CD4-positive, alpha-beta T cell (primary cell): Measurements from ENCODE around the gene LLGL2. TPM values are rescaled to one million over a fixed set of nuclear protein-coding genes. Genes with fewer than 3 reads are reported as not detected.

Source experiments
- ATAC-seq: fragments of 200-7000 bp; cut with Tn5 transposase; one replicate; pipeline ENCODE4 v1.10.0; 2022; ENCODE audit warnings: mild to moderate bottlenecking; ENCODE audit not compliant: poor library complexity
- CTCF ChIA-PET: fragments of 350-600 bp; sonication (Branson Sonifier 250); formaldehyde crosslinking; loops from one replicate; lab custom pipeline; 2021; ENCODE audit warnings: antibody characterized with exemption, inconsistent platforms; lab: Charles Lee
- POLR2A ChIA-PET: fragments of 350-600 bp; sonication (Branson Sonifier 250); formaldehyde crosslinking; loops from one replicate; lab custom pipeline; 2021; ENCODE audit warnings: antibody characterized with exemption, inconsistent platforms; lab: Charles Lee
- DNase-seq, 14 experiments: peaks; one replicate each; pipeline ENCODE4 v3.0.0-alpha.2; 2013 to 2020; ENCODE audit warnings: mixed read lengths in 2 of 14
- H3K27ac ChIP-seq, 2 donors: one replicate each; pipeline versions ENCODE4 v1.5.1 to v1.7.0; 2013; ENCODE audit warnings: low read length in 2 of 2, low read depth in 1 of 2, mild to moderate bottlenecking in 1 of 2
- H3K27me3 ChIP-seq, 2 experiments: 1 replicate in 1 of 2; 2 replicates in 1 of 2; pipeline versions ENCODE4 v1.6.1 to v1.7.0; 2013; ENCODE audit warnings: low read length in 2 of 2, control low read depth in 1 of 2, mild to moderate bottlenecking in 1 of 2, moderate library complexity in 1 of 2; ENCODE audit not compliant: insufficient read depth in 2 of 2, control insufficient read depth in 1 of 2
- H3K36me3 ChIP-seq: one replicate; pipeline ENCODE4 v1.6.1; 2013; ENCODE audit warnings: low read length, control low read depth; ENCODE audit not compliant: insufficient read depth
- H3K4me1 ChIP-seq: one replicate; pipeline ENCODE4 v1.6.1; 2013; ENCODE audit warnings: low read length, control low read depth; ENCODE audit not compliant: insufficient read depth
- H3K4me3 ChIP-seq: one replicate; pipeline ENCODE4 v1.5.1; 2013; ENCODE audit warnings: mild to moderate bottlenecking, low read length, moderate library complexity
- H3K9me3 ChIP-seq, 2 experiments: 1 replicate in 1 of 2; 2 replicates in 1 of 2; pipeline versions ENCODE4 v1.6.1 to v1.7.0; 2013; ENCODE audit warnings: low read length in 2 of 2, mild to moderate bottlenecking in 2 of 2, control low read depth in 1 of 2, moderate library complexity in 1 of 2; ENCODE audit not compliant: control insufficient read depth in 1 of 2, insufficient read depth in 1 of 2
- H3K27ac Mint-ChIP-seq: one replicate; pipeline ENCODE4 v1.8.0; 2020; ENCODE audit warnings: mixed read lengths
- H3K27me3 Mint-ChIP-seq: one replicate; pipeline ENCODE4 v1.8.0; 2021; ENCODE audit warnings: mixed read lengths
- H3K36me3 Mint-ChIP-seq: one replicate; pipeline ENCODE4 v1.8.0; 2021; ENCODE audit warnings: low read depth, mixed read lengths
- H3K4me1 Mint-ChIP-seq: one replicate; pipeline ENCODE4 v1.8.0; 2021; ENCODE audit warnings: low read depth, mixed read lengths
- H3K4me3 Mint-ChIP-seq: one replicate; pipeline ENCODE4 v1.8.0; 2020; ENCODE audit warnings: mild to moderate bottlenecking, mixed read lengths
- H3K9me3 Mint-ChIP-seq: one replicate; pipeline ENCODE4 v1.8.0; 2020; ENCODE audit warnings: mixed read lengths
- CTCF ChIP-seq: fragments of 200-600 bp; IDR thresholded peaks from one replicate; pipeline ENCODE4 v1.8.0; 2022; ENCODE audit warnings: antibody characterized with exemption, mild to moderate bottlenecking
- intact Hi-C, 2 experiments: fragments of 100-400 bp; cut with DNase I in 1 of 2; cut with micrococcal nuclease in 1 of 2; formaldehyde crosslinking; loops; one replicate each; pipeline versions ENCODE4 v1.15.1 to v1.9.0; 2023 to 2025; cut with DNase I, micrococcal nuclease
- total RNA-seq, 174 experiments: library from RNA in 2 of 174; stranded (reverse) in 2 of 174; gene quantifications; one replicate each; pipeline ENCODE4 v1.2.3 and lab custom pipeline; 2021 to 2026

Gene LLGL2
- total RNA-seq, 2 experiments from 2014 or later = 31.2 to 34.2 TPM

DNA sequence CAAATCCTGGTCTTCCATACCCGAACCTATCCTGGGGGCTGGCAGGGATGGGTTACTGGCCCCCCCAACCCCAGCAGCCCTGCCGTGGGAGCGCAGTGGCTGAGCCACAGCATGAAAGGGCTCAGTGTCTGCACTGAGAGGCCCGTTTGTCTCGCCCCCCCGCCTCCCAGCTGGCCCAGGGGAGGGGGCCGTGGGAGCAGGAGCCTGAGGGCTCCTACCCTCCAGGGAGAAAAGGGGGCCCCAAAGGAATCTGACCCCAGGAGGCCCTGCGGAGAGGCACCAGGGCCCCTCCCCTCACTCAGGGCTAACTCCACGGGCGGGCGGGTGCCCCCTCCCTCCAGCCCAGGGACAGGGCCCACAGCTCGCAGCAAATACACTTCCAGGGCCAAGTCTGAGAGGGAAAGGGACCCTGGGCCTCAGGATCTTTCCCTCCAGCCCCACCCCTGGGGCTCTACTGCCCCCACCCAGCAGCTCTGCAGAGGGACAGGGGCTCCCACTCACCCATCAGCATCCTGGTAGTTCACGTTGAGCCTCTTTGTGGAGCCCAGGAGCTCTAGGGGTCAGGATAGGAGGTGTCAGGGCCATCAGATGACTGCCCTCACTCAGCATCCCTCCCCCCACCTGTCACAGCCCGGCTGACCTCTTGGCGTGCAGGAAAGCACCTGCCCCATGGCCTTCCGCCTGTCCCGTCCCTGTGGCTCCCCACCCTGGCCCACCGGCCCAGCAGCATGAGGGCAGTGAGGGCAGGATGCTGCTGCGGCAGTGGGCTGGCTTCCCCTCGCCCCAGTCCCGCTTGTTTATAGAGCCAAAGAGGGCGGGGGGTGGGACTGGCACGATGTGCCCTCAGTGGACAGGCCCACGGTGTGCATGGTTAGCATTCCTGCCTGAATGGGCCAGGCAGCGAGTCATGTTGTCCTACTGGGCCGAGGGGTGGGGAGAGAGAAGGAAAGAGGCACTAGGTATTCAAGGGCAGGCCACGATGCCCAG is 17.5 kb upstream of the LLGL2 start:
- no peaks in the 10 kb centered on the region for H3K27me3 Mint-ChIP-seq
- ChIA-PET CTCF (no interaction called here), POLR2A (no interaction called here)
- no peaks in the 10 kb centered on the region for H3K4me1 Mint-ChIP-seq
- Histone ChIP-seq H3K36me3 (no peaks in the 10 kb centered on the region), H3K27me3 (no peaks in the 10 kb centered on the region), H3K4me3 (no peak overlapping the region), H3K4me1 (no peaks in the 10 kb centered on the region), H3K9me3 (no peaks in the 10 kb centered on the region), H3K27ac (no peak overlapping the region)
- H3K4me3 Mint-ChIP-seq = no peak overlapping the region
- H3K27ac Mint-ChIP-seq = no peak overlapping the region
- no peak for DNase-seq
- no peaks in the 10 kb centered on the region for H3K36me3 Mint-ChIP-seq
- ATAC-seq = no peak
- no peaks in the 10 kb centered on the region for H3K9me3 Mint-ChIP-seq
- TF ChIP-seq CTCF = no peak
- intact Hi-C loops = no loop called here

DNA sequence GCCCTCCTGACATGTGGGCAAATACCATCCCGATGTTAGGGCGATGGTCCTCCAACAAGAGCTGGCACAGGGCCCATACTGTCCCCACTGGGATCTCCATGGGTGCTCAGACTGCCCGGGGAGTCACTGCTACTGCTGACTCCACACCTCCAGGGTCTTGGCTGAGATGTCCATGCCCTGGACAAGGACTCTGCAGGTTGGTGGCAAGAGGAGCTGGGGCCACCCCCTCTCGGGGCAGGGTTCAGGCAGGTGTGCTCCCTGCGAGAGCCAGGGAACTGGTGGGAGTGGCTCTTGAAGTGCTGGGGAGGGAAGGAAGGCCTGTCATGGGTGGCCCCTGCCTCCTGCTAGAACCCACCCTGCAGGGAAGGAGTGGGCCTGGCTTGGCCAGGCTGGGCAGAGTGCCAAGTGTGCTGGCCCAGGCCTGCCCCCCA is 16.6 kb upstream of the LLGL2 start:
- ATAC-seq = no peak
- Mint-ChIP-seq H3K27ac (no peak overlapping the region), H3K4me3 (no peak overlapping the region), H3K9me3 (no peaks in the 10 kb centered on the region), H3K36me3 (no peaks in the 10 kb centered on the region), H3K4me1 (no peaks in the 10 kb centered on the region), H3K27me3 (no peaks in the 10 kb centered on the region)
- DNase-seq = no peak
- Histone ChIP-seq H3K9me3 (no peaks in the 10 kb centered on the region), H3K4me3 (no peak overlapping the region), H3K27ac (no peak overlapping the region), H3K27me3 (peaks cover 2 to 4% of the 10 kb centered on the region in 2 experiments), H3K4me1 (no peaks in the 10 kb centered on the region), H3K36me3 (no peaks in the 10 kb centered on the region)
- ChIA-PET CTCF (no interaction called here), POLR2A (no interaction called here)
- TF ChIP-seq CTCF = no peak
- intact Hi-C loops = no loop called here

- intact Hi-C loops = no loop called here
- peaks cover 0 to 4% of the 10 kb centered on the region in 2 experiments for H3K9me3 ChIP-seq
- no peak overlapping the region for H3K4me3 Mint-ChIP-seq
- DNase-seq = no peak
- peaks cover 8 to 9% of the 10 kb centered on the region in 2 experiments for H3K27me3 ChIP-seq
- H3K4me1 Mint-ChIP-seq = no peaks in the 10 kb centered on the region
- ATAC-seq = no peak
- ChIA-PET POLR2A (no interaction called here), CTCF (no interaction called here)
- no peaks in the 10 kb centered on the region for H3K9me3 Mint-ChIP-seq
- no peaks in the 10 kb centered on the region for H3K36me3 Mint-ChIP-seq
- H3K36me3 ChIP-seq = no peaks in the 10 kb centered on the region
- TF ChIP-seq CTCF = no peak
- H3K27ac ChIP-seq = no peak overlapping the region
- peaks cover 2% of the 10 kb centered on the region for H3K4me1 ChIP-seq
- H3K27ac Mint-ChIP-seq = no peak overlapping the region
- no peaks in the 10 kb centered on the region for H3K27me3 Mint-ChIP-seq
- H3K4me3 ChIP-seq = no peak overlapping the region
Measured at GRCh38 chr17:75509528-75510258, 15.8 kb upstream of the LLGL2 start.
